ENCODE results near the gene C15orf62. TPM values are rescaled to one million over a fixed set of nuclear protein-coding genes. Genes with fewer than 3 reads are reported as not detected.

Gene C15orf62
- total RNA-seq, 1 donor from 2014 or later: 0.17 TPM

DNA sequence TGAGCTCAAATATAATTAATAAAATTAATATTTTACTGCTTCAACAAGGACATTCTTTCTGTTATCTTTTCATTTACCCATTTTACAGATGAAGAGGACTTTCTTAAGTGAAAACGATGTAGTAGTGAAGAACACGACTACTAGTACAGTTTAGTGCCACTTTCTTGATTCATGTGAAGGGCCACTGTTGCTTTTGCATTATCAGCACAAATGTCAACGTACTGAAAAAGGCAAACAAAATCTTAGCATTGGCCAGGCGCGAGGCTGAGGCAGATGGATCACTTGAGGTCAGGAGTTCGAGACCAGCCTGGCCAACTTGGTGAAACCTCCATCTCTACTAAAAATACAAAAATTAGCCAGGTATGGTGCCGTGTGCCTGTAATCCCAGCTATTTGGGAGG lies 49.3 kb downstream of the C15orf62 start:
- Mint-ChIP-seq H3K27ac (ENCODE audit: unreplicated experiment) (no peak overlapping the region), H3K36me3 (ENCODE audit: unreplicated experiment) (peaks cover 4% of the 10 kb centered on the region), H3K9me3 (ENCODE audit: unreplicated experiment) (peaks cover 2% of the 10 kb centered on the region), H3K4me3 (ENCODE audit: unreplicated experiment) (no peak overlapping the region), H3K27me3 (ENCODE audit: unreplicated experiment) (no peaks in the 10 kb centered on the region), H3K4me1 (ENCODE audit: low read depth, unreplicated experiment) (no peaks in the 10 kb centered on the region)
- no peak for DNase-seq
- TF ChIP-seq, protein P1, sequence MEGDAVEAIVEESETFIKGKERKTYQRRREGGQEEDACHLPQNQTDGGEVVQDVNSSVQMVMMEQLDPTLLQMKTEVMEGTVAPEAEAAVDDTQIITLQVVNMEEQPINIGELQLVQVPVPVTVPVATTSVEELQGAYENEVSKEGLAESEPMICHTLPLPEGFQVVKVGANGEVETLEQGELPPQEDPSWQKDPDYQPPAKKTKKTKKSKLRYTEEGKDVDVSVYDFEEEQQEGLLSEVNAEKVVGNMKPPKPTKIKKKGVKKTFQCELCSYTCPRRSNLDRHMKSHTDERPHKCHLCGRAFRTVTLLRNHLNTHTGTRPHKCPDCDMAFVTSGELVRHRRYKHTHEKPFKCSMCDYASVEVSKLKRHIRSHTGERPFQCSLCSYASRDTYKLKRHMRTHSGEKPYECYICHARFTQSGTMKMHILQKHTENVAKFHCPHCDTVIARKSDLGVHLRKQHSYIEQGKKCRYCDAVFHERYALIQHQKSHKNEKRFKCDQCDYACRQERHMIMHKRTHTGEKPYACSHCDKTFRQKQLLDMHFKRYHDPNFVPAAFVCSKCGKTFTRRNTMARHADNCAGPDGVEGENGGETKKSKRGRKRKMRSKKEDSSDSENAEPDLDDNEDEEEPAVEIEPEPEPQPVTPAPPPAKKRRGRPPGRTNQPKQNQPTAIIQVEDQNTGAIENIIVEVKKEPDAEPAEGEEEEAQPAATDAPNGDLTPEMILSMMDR (IDR thresholded peaks at IDR 0.05; ENCODE audit: partially characterized antibody, unreplicated experiment): no peak

DNA sequence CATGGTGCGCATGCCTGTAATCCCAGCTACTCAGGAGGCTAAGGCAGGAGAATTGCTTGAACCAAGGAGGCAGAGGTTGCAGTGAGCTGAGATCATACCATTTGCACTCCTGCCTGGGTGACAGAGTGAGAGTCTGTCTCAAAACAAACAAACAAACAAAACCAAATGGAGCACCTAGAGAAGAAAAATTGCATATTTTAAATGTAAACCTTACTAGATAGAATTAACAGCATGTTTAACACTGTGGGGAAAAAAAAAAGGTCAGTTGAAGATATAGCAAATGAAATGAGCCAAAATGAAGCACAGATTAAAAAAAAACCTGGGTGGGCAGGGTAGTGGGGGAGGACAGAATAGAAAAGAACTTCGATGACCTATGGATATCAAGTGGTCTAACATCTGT lies 51.4 kb downstream of the C15orf62 start:
- no peak overlapping the region for H3K4me3 Mint-ChIP-seq (ENCODE audit: unreplicated experiment)
- no peaks in the 10 kb centered on the region for H3K9me3 Mint-ChIP-seq (ENCODE audit: unreplicated experiment)
- no peaks in the 10 kb centered on the region for H3K36me3 Mint-ChIP-seq (ENCODE audit: unreplicated experiment)
- no peak for DNase-seq
- no peak overlapping the region for H3K27ac Mint-ChIP-seq (ENCODE audit: unreplicated experiment)
- TF ChIP-seq, protein P1 (IDR thresholded peaks at IDR 0.05; ENCODE audit: partially characterized antibody, unreplicated experiment): no peak
- no peaks in the 10 kb centered on the region for H3K4me1 Mint-ChIP-seq (ENCODE audit: low read depth, unreplicated experiment)
- H3K27me3 Mint-ChIP-seq (ENCODE audit: unreplicated experiment): peaks cover 2% of the 10 kb centered on the region

Other genes with a start within 250 kb of the C15orf62 start
- gene CCDC32, start 204.9 kb upstream of the C15orf62 start, total RNA-seq (ENCODE audit: unreplicated experiment): 21.4 TPM
- 10.6 TPM for gene RPUSD2, start 200.7 kb upstream of the C15orf62 start, total RNA-seq (ENCODE audit: unreplicated experiment)
- 4.0 TPM for gene KNL1, start 175.7 kb upstream of the C15orf62 start, total RNA-seq (ENCODE audit: unreplicated experiment)
- 5.0 TPM for gene RAD51, start 74.8 kb upstream of the C15orf62 start, total RNA-seq (ENCODE audit: unreplicated experiment)
- gene RMDN3, start 14.7 kb upstream of the C15orf62 start, total RNA-seq (ENCODE audit: unreplicated experiment): 37.1 TPM
- 5.0 TPM for gene GCHFR, start 5.9 kb upstream of the C15orf62 start, total RNA-seq (ENCODE audit: unreplicated experiment)
- gene ZFYVE19, start 37.1 kb downstream of the C15orf62 start, total RNA-seq (ENCODE audit: unreplicated experiment): 11.8 TPM
- gene DNAJC17, start 37.5 kb downstream of the C15orf62 start, total RNA-seq (ENCODE audit: unreplicated experiment): 43.2 TPM
- not detected for gene PPP1R14D, start 58.7 kb downstream of the C15orf62 start, total RNA-seq (ENCODE audit: unreplicated experiment)
- gene SPINT1, start 74.1 kb downstream of the C15orf62 start, total RNA-seq (ENCODE audit: unreplicated experiment): 6.0 TPM
- 1.8 TPM for gene RHOV, start 104.3 kb downstream of the C15orf62 start, total RNA-seq (ENCODE audit: unreplicated experiment)
- 33.5 TPM for gene VPS18, start 124.5 kb downstream of the C15orf62 start, total RNA-seq (ENCODE audit: unreplicated experiment)
- gene DLL4, start 159.4 kb downstream of the C15orf62 start, total RNA-seq (ENCODE audit: unreplicated experiment): 12.5 TPM
- 45.6 TPM for gene CHAC1, start 183.5 kb downstream of the C15orf62 start, total RNA-seq (ENCODE audit: unreplicated experiment)